Choroid plexus epithelial cell (primary cell): Measurements from ENCODE around the gene PPIC.

ENCODE experiments used
- DNase-seq: peaks from one replicate; pipeline ENCODE4 v3.0.0-alpha.2; 2010; ENCODE audit warnings: low read depth
- H3K4me3 ChIP-seq: 2 replicates; pipeline ENCODE4 v1.5.1; 2011; ENCODE audit warnings: low read depth, mild to moderate bottlenecking, control low read depth, low read length, moderate library complexity
- TF ChIP-seq, protein P1 (sequence below): conservative IDR thresholded peaks from 2 replicates; pipeline ENCODE4 v1.5.1; 2011; ENCODE audit warnings: low read depth, mild to moderate bottlenecking, control low read depth, inconsistent platforms, low read length, moderate library complexity

PPIC gene

DNA sequence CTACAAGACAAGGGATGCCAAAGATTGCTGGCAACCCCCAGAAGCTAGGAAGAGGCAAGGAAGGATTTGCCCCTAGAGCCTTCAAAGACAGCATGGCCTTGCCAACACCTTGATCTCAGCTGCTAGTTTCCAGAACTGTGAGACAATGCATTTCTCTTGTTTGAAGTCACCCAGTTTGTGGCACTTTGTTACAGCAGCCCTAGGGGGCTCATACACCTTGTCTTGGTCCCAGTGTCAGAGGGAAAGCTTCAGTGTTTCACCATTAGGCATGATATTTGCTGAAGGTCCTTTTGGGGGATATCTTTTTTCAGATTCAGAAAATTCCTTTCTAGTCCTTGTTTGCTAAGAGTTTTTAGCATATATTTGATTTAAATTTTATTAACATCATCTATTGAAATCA lies 3.1 kb upstream of the PPIC start:
- DNase-seq: no peak
- H3K4me3 ChIP-seq: no peak overlapping the region
- TF ChIP-seq, protein P1, sequence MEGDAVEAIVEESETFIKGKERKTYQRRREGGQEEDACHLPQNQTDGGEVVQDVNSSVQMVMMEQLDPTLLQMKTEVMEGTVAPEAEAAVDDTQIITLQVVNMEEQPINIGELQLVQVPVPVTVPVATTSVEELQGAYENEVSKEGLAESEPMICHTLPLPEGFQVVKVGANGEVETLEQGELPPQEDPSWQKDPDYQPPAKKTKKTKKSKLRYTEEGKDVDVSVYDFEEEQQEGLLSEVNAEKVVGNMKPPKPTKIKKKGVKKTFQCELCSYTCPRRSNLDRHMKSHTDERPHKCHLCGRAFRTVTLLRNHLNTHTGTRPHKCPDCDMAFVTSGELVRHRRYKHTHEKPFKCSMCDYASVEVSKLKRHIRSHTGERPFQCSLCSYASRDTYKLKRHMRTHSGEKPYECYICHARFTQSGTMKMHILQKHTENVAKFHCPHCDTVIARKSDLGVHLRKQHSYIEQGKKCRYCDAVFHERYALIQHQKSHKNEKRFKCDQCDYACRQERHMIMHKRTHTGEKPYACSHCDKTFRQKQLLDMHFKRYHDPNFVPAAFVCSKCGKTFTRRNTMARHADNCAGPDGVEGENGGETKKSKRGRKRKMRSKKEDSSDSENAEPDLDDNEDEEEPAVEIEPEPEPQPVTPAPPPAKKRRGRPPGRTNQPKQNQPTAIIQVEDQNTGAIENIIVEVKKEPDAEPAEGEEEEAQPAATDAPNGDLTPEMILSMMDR: no peak

- TF ChIP-seq, protein P1: no peak
- H3K4me3 ChIP-seq: peak overlapping the region; percentile 79
- no peak for DNase-seq
Observed at GRCh38 chr5:123037104-123037418, 536 bp upstream of the PPIC start.

GRCh38 chr5:123035918-123036390 lies 571 bp downstream of the PPIC start:
- peak overlapping the region; percentile 79 for H3K4me3 ChIP-seq
- TF ChIP-seq, protein P1: no peak
- DNase-seq: peak; percentile 39

DNA sequence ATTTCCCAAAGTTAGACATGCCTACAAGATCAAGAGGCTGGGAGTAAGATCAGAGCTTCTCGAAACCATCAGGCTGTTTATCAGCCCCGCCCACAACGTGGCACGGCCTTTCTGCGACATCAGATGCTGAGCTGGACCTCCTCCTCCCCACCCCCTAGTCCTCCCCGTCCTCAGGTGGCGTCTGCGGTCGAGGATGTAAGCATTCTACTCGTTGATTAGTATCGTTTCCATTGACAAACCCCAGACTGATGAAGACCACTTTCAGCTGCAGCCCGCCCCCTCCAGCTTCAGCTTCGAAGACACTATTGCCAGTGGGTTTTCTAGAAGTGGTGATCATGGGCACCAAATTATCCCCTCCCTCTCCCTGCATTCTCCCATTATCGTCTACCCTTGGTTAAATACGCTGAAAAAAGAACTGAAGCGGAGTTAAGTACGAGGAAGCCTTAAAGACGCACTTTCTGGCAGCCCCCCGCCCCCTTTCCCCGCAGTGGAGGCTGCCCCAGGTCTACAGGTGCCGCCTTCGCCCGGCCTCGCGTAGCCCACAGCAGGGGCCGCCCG lies 1.1 kb downstream of the PPIC start:
- TF ChIP-seq, protein P1: no peak
- H3K4me3 ChIP-seq: peak overlapping the region; percentile 79
- peak; percentile 43 for DNase-seq

GRCh38 chr5:123033157-123033671 lies 3.3 kb downstream of the PPIC start:
- TF ChIP-seq, protein P1: no peak
- no peak for DNase-seq
- no peak overlapping the region for H3K4me3 ChIP-seq

GRCh38 chr5:123028222-123028621 lies 8.3 kb downstream of the PPIC start:
- DNase-seq: no peak
- H3K4me3 ChIP-seq: no peak overlapping the region
- TF ChIP-seq, protein P1: no peak

DNA sequence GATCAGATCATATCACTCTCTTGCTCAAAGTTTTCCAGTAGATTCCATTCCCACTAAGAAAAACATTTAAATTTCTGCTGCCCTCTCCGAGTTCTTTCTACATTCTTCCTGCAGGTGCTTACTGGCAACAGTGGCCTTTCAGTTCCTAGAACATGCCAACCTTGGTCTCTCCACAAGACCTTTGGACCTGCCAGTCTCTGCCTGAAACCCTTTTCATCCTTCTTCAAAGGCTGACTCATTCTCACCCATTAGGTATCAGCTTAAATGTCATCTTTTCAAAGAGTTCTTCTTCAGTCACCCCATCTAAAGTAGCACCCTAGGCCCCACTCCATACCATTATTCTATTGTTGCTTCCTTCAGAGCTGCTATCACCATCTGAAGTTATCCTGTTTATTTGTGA lies 21.8 kb downstream of the PPIC start:
- no peak for DNase-seq
- TF ChIP-seq, protein P1: no peak
- no peak overlapping the region for H3K4me3 ChIP-seq
